Measurements from ENCODE around the gene CD93. TPM values are rescaled to one million over a fixed set of nuclear protein-coding genes. Genes with fewer than 3 reads are reported as not detected.

Gene CD93
- polyA plus RNA-seq, 3 donors: 38.1 to 43.3 (median 41.0) TPM

DNA sequence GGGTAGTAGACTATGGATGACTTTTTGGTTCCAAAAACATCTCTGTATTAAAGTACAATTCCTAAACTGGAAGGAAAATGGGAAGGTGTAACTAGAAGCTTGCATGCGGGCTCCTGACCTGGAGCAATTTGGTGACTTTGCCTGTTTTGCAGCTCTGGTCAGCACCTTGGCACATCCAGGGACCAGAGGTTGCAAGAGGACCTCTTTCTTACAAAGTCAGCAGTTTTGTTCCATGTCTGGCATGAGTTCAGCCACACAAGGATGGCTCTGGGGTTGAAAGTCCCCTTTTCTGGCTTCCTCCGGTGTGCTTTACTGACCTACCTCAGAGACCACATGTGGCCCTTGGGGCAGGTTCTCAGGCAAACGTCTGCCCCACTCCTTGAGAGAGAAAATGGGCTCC is 22.7 kb upstream of the CD93 start:
- DNase-seq (ENCODE audit: extremely low read depth in 1 of 11, low read depth in 9 of 11, low spot score in 4 of 11): no peak

DNA sequence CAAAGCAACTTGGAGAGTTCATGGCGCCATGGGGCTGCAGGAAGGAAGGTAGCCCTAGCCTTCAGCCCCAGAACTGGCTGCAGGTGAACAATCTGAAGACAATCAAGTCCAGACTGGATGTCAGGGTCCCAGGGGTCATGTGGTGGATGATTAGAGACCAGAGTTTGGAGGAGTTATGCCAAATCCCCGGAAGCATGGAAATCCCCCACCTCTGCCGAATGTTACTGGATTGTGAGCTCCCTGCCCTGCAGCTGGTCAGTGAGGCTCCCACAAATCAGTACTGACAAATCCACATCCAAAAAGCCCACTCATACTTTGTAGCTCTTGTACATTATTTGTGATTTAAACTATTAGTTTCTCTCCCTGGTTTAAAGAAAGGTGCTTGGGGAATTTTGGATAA is 21.3 kb upstream of the CD93 start:
- DNase-seq (ENCODE audit: extremely low read depth in 1 of 11, low read depth in 9 of 11, low spot score in 4 of 11): no peak

DNA sequence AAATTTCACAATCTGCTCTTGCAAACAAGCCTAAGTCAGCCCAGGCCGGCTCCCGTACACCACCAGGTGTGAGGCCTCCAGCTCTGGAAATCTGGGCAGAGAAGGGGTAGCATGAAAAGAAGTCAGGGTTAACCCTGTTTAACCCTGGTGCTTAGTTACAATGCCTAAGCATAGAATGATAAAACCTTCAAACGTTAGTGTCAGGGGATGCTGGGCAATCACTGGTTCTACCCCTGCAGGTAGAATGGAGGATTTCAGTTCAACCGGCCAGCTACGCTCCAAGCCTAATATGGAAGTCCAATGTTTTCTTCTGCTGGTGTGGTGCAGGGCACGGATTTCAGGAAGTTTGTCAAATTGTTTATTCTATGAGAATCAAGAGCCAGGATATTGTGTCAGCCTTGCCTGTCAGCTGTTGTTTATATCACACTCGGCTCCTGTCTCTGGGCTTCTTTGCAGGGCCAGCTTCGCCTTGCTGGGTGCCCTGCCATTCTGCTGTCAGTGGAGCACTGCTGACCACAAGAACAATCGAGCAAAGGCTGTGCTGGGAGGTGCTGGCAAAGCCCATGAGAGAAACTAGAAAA is 20.2 kb upstream of the CD93 start:
- no peak for DNase-seq (ENCODE audit: extremely low read depth in 1 of 11, low read depth in 9 of 11, low spot score in 4 of 11)

DNA sequence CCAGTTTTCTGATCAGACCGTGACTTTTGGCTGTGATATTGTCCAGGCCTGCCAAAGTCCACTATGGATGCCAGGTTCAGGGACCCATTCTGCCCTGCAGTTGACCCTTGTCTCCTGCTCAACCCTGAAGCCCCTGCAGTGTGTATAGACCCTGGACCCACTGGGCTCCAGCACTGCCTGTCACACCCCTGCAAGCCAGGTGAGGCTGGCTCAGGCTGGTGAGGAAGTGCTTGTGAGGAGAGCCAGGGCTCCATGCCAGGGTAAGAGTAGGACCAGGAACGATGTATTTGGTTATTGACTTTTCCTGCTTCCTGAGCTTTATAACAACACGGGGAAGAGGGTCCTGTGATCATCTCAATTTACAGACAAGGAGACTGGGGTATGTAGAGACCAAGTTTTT is 19.1 kb upstream of the CD93 start:
- no peak for DNase-seq (ENCODE audit: extremely low read depth in 1 of 11, low read depth in 9 of 11, low spot score in 4 of 11)

DNA sequence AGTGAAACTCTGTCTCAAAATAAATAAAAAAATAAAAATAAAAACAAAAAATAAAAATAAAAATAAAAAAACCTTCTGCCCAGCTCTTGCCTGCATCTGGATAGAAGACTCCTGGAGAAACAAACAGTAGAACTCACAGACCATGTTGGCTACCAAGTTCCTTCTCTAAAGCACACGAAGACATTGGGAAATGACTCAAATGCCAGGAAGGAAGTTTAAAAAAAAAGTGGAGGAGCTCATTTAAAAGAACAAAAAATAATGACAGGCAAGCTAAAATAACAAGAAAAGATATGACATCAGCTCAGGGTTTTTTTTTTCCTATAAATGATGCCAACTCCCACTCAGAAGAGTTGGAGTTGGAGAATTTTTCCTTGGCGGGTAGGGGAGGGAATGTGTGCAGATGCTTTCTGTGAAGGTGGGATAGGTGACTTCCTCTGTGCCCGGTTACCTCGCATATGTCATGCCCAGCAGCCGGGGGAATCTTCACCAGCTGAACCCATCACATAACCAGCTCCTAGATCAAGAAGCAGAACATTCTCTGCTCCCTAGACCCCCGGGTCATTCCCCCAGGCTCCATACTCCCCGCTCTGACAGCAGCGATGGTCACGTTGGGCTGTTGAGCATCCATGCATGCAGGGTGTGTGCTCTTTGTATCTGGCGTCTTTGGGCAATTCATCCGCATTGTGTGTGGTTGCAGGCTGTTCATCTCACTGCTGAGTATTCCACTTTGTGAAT is 17.3 kb upstream of the CD93 start:
- no peak for DNase-seq (ENCODE audit: extremely low read depth in 1 of 11, low read depth in 9 of 11, low spot score in 4 of 11)

DNA sequence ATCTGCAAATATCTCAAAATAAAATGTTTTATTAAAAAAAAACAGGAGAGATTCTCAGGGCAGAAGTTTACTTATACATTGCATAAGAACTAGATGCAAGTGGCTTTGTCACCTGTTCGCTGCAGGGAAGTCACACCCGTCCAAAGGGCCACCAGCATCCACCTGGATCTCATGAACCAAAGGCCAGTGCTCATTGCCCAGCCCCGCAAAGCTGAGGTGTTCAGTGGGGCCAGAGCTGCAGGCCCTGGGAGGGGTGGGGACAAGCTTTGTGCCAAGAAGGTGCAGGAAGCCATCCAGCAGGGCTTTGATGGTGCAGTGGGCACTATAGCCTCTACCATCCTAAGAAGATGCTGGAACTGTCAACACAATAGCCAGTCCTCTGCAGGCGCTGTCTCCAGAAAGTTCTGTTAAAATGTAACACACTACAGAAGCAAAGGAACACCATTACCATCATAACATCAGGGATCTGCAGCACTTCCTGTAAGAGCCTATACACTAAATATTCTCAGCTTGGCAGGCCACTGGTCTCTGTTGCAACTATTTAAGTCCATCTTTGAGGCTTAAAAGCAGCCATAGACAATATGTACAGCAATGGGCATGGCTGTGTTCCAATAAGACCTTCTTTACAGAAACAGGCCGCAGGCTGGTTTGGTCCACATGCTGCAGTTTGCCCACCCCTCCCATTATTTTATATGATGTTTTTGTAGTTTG is 15.7 kb upstream of the CD93 start:
- no peak for DNase-seq (ENCODE audit: extremely low read depth in 1 of 11, low read depth in 9 of 11, low spot score in 4 of 11)

DNA sequence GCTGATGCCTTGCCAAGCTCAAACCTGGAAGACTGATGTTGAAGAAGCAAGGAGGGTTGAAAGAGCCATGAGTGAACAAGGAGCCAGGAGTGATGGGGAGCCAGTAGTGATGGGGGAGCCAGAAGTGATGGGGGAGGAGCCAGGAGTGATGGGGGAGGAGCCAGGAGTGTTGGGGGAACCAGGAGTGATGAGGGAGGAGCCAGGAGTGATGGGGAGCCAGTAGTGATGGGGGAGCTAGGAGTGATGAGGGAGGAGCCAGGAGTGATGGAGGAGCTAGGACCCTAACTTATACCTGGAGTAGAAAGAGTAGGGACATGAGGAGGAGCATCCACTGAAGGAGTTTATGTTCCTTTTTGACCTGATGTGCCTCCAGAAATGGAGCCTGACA is 14.6 kb upstream of the CD93 start:
- DNase-seq (ENCODE audit: extremely low read depth in 1 of 11, low read depth in 9 of 11, low spot score in 4 of 11): no peak

DNA sequence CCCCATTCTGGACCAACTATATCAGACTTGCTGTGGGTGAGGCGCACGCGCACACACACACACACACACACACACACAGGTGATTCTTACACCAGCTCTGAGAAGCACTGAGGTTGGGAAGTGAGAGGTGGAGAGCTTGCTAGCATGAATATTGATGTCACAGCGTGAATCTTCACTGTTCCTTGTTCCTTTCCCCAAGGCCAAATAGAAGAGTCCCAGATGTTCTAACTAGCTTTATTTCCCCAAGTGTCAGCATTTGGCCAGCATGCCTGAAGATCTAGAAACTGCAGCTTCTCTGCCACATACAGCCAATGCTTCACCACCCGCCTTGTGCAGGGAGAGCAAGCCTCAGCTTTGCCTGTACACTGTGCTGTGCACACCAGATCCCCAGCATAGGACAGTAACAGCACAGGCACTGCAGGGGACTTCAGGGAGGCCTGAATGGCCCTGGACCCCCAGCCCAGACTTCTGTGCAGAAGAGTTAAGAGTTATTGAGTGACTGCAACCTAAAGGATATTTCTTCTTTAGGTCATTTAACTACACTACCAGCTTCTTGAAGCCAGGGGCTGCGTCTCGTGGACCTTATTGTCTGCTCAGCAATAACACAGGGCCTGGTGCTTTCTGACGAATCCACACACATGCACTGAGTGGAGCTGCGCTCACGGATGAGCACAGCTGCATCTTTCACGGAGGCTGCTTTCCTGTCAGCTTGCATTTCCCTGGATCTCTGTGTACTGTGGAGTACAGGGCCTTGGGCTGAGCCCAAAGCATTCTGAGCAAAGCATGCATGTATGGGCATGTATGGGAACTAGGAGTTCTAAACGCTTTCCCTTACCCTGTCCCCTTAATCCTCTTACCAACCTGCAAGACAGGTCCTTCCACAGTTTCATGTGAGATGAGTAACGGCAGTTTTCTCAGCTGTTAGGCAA is 13.9 kb upstream of the CD93 start:
- no peak for DNase-seq (ENCODE audit: extremely low read depth in 1 of 11, low read depth in 9 of 11, low spot score in 4 of 11)

DNA sequence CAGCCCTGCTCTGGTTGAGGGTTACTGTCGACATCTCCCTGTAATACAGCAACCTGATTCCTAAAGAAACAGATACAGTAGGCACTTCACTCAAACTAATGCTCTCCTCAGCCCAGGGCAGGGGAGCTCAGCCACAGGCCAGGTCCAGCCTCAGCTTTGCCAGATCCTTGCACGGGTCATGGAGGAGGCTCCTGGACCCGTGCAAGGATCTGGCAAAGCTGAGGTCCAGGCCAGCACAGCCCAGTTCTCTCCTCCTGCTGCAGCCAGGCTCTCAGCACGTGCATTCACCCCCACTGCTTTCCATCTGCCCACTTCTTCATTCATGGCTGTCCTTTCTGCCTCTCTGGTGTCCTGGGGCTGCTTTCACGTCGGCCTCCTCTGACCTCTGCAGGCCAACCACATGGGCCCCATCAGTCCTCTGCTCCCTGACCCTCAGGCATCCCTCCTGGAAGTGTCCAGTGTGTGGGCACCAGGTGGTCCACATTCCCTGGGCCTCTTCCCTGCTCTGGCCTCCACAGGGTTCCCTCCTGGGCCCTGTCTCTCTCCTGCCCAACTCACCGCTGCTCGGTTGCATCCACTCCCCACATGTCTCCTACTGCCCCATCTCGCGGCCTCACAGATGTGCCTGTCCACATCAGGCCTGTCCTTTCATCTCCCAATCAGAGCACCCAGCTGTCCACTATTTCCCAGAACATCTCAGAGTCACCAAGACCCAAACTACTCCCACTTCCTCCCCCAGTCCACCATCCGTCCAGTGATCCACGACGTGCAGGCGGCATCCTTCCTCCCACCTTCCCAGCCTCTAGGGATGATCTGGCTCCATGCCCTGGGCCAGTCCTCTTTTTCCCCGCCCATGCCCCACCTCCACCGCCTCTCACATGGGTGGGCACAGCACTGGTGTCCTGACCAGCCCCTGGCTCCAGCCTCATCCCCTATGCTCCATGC is 11.8 kb upstream of the CD93 start:
- DNase-seq (ENCODE audit: extremely low read depth in 1 of 11, low read depth in 9 of 11, low spot score in 4 of 11): no peak

DNA sequence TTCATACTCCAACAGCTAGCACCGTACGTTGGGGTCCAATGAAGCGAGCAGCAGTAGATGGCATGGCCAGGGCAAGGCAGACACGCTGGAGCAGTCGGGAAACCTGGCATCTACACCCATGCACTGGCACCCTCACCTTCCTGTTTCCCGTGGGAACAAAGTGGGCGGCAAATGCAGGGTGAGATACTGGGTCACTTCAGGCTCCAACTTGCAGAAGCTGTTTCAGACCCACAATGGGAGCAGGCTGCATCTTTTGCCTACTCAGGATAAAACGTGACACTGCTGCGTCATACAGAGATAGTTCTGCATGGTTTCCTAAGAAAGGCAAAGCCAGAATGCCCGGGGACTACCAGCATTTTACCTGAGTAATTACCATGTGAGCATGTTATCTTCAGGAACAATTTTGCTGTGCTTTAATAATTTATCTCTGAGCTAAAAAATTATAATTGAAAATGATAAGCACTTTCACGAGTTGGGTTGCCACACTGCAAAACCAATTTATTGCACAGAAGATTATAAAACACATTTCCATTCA is 10.9 kb upstream of the CD93 start:
- no peak for DNase-seq (ENCODE audit: extremely low read depth in 1 of 11, low read depth in 9 of 11, low spot score in 4 of 11)

DNA sequence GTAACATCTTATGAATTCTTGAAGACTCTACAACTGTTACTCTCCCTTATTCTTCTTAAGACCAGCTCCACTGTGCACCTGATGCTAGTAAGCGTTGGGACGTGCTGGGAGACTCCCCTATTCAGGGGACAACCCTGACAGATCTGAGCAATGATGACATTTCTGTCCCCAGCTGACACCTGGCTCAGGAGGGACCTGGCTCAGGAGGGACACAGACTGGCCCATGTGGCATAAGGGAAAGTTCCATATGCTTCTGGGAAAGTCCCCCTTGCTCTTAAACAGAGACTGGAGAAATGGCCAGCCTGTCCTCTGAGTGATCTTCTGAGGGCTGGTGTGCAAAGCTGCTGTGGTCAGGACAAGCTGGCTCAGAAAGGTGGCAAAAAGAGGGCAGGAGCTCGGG is 10.0 kb upstream of the CD93 start:
- DNase-seq (ENCODE audit: extremely low read depth in 1 of 11, low read depth in 9 of 11, low spot score in 4 of 11): no peak

DNA sequence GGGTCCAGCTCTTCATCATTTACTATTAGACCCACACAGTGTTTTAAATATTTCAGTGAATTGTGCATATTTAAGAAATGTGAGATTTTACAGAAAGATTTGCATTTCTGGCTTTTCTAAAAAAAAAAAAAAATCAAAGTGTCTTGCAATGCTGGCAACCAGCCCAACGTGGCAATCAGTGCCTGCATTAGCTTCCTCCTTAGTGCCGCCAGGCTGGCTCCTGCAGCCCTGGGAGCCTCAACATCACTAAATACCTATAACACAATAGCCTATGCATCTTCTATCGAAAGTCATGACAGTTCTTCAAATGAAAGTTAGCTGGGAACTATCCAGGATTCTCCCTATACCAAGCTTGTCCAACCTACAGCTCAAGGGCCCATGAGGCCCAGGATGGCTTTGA is 9.4 kb upstream of the CD93 start:
- DNase-seq (ENCODE audit: extremely low read depth in 1 of 11, low read depth in 9 of 11, low spot score in 4 of 11): no peak

DNA sequence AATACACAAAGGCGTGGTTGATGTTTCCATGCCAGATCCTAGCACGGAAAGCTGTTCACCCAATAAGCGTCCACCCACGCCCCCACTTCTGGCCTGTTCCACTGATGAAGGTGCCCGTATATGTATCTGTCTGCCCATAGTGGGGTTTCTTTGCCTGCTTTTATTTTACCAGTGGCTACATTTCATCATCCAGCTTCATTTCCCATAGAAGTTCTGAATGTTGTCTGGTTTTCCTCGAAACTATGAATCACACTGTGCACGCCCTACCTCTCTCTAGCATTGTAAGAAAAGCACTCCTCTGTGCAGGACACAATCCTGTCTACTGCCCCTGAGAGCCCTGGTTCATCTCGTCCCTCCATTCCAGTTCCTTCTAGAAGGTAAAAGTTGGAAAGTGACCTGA is 8.8 kb upstream of the CD93 start:
- DNase-seq (ENCODE audit: extremely low read depth in 1 of 11, low read depth in 9 of 11, low spot score in 4 of 11): no peak

DNA sequence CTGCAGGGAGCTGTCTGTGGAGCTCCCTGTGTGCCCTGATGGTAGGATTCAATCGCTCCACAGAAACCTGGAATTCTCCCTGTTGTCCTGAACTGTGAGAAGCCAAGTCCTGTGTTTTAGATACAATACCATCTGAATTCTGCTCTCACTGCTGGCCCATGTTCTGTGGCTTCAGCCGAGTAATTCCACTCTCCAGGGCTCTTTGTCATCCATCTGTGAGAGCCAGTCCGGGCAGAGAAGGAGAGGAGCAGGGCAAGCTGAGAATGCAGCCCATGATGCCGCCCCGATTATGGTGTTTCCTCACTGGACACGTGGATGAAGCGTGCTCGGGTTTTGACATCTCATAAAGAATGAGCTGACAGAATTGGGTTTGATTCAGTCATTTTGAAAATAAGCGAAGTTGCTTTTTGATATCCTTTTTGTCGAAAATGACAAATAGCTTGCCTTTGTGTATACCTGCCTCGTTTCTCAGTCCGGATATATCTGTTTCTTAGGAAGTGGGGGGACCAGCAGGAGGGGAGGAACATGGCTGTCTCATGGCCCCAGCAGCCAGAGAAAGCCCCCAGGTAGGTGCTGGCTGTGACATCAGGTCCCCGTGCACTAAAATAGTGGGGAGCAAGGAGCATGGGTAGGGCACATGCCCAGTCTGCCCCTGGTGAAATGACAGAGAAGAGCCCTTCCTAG is 8.2 kb upstream of the CD93 start:
- no peak for DNase-seq (ENCODE audit: extremely low read depth in 1 of 11, low read depth in 9 of 11, low spot score in 4 of 11)

DNA sequence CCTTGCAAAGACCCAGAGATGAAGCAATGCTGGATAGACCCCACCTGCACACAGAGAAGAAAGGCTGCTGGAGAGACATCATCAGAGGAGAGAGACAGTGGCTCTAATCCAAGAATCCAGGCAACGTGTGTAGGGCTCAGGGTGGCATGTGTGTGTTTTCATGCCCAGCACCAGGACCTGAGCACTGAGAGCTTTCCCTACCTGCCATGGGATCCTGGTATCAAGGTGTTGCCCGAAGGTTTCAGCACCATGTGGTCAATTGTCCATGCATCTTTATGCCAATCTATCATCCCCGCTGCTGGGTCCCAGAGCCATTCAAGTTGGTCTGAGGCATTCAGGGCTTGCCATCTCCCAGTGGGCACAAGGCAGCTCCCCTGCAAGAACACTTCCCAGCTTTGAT is 7.5 kb upstream of the CD93 start:
- DNase-seq (ENCODE audit: extremely low read depth in 1 of 11, low read depth in 9 of 11, low spot score in 4 of 11): no peak

DNA sequence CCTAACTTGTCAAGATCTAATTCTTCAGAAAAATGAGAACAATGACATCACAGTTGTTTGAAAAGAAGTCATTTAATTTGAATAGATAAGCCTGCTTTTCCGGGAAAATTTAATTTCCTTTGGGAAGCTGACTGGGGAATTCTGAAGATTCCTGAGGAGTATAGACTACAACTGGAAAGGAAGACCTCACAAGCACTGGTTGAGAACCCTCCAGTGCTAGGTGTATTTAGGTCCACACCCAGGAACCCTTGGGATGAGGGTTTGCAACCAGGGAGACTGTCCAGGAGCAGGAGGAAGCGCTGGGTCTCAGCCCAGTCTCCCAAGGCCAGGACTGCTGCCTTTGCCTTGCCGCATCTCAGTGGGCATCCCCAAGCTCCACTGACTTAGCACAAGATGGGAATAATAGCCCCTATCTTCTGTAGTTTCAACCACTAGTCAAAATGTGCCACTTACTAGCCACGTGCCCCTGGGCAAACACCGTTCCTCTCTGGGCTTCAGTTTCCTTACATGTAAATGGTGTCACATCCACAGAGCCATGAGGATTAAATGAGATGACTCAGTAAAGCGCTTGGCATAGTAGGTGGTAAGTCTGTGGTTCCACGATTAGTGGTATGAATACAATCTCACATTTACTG is 6.9 kb upstream of the CD93 start:
- DNase-seq (ENCODE audit: extremely low read depth in 1 of 11, low read depth in 9 of 11, low spot score in 4 of 11): no peak

DNA sequence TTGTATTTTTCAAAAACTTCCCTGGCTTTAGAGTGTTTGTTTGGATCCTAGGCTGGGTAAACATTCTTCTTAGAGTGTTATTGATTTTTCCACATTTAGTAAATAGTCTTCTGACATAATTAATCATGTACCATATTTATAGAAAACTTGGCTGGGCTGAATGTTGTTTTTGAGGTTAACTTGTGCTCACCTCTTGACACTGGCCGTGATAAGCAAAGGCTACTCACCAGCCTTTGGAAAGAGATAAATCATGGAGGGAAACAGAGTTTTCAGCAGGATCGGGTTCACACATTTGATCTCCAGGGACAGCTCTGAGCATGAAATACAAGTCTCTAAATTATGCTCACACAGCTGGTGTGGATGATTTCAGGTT is 6.2 kb upstream of the CD93 start:
- DNase-seq (ENCODE audit: extremely low read depth in 1 of 11, low read depth in 9 of 11, low spot score in 4 of 11): no peak
